Upper lobe of left lung (tissue), 6 donors: ENCODE results near the gene MAP10. TPM values are rescaled to one million over a fixed set of nuclear protein-coding genes. Genes with fewer than 3 reads are reported as not detected.

Source experiments
- ATAC-seq, 2 donors: fragments of 200-7000 bp; cut with Tn5 transposase; one replicate each; pipeline ENCODE4 v1.9.1; 2022; ENCODE audit warnings: mild to moderate bottlenecking in 2 of 2, moderate library complexity in 2 of 2; ENCODE audit not compliant: low FRiP score in 2 of 2
- DNase-seq, 2 donors: peaks; one replicate each; pipeline ENCODE4 v3.0.0-alpha.2; 2019 to 2020
- H3K27ac ChIP-seq, 4 donors: fragments of 200-600 bp; sonication (generic); one replicate each; pipeline ENCODE4 v1.5.1; 2016 to 2019
- H3K27me3 ChIP-seq, 4 donors: fragments of 200-600 bp; sonication (generic); one replicate each; pipeline ENCODE4 v1.5.1; 2017 to 2019
- H3K36me3 ChIP-seq, 4 donors: fragments of 200-600 bp; sonication (generic); one replicate each; pipeline ENCODE4 v1.5.1; 2016 to 2019
- H3K4me1 ChIP-seq, 4 donors: fragments of 200-600 bp; sonication (generic); one replicate each; pipeline ENCODE4 v1.5.1; 2018 to 2019
- H3K4me3 ChIP-seq, 4 donors: fragments of 200-600 bp; sonication (generic); one replicate each; pipeline ENCODE4 v1.5.1; 2017 to 2019; ENCODE audit warnings: mild to moderate bottlenecking in 2 of 4, moderate library complexity in 1 of 4
- H3K9me3 ChIP-seq, 4 donors: fragments of 200-600 bp; sonication (generic); one replicate each; pipeline ENCODE4 v1.5.1; 2018 to 2019
- CTCF ChIP-seq, 6 experiments: fragments of 450-650 bp in 4 of 6; fragments of 200-600 bp in 2 of 6; sonication (generic) in 2 of 6; IDR thresholded peaks; one replicate each; pipeline ENCODE4 v1.5.1; 2016 to 2019; ENCODE audit warnings: antibody characterized with exemption in 6 of 6
- EP300 ChIP-seq, 4 donors: sonication (generic); formaldehyde crosslinking; IDR thresholded peaks; one replicate each; pipeline ENCODE4 v1.5.1; 2017; ENCODE audit warnings: antibody characterized with exemption in 4 of 4, control low read depth in 2 of 4
- POLR2A ChIP-seq, 4 donors: fragments of 450-650 bp; IDR thresholded peaks; one replicate each; pipeline ENCODE4 v1.5.1; 2016 to 2017; ENCODE audit warnings: antibody characterized with exemption in 4 of 4, mild to moderate bottlenecking in 2 of 4
- POLR2AphosphoS5 ChIP-seq, 2 donors: sonication (generic); formaldehyde crosslinking; IDR thresholded peaks; one replicate each; pipeline ENCODE4 v1.5.1; 2017; ENCODE audit warnings: antibody characterized with exemption in 2 of 2
- WGBS, 2 donors: methylation state at CpG; one replicate each; pipeline ENCODE4 v1.1.5; 2017 to 2018; 5-methylcytosine and 5-hydroxymethylcytosine counted together
- total RNA-seq, 6 donors: library from RNA; depleted of rRNA in 4 of 6; stranded (reverse); fragments of >200 nt in 4 of 6; gene quantifications; one replicate each; pipeline versions ENCODE4 v1.1.0 to v1.2.1, GENCODE V29; 2016 to 2021
- donor health status: DM: no; HTN: no; CAD: no; lungs with moderate emphysema.
- donor health status: DM: no; HTN: yes; CAD: no; lungs with severe emphysema.

MAP10 gene
- total RNA-seq: 1 to 10 TPM in 5 of 6 donors, under 1 TPM in 1; 0.78 to 4.2 (median 1.9) TPM

GRCh38 chr1:232805269-232806185, at the start of gene MAP10:
Gene MAP10, plus strand, starts transcription at chr1:232805416. Its CDS starts 34 bp downstream, at chr1:232805450.
- TF ChIP-seq CTCF (IDR thresholded peaks at IDR 0.05) (peak in 2 of 6 experiments; percentile 7 to 11), POLR2AphosphoS5 (IDR thresholded peaks at IDR 0.05) (peak in 1 of 2 donors; percentile 43), EP300 (IDR thresholded peaks at IDR 0.05) (no peak), POLR2A (IDR thresholded peaks at IDR 0.05) (peak in 1 of 4 donors; percentile 68)
- Histone ChIP-seq H3K27me3 (no peaks in the 10 kb centered on the region), H3K36me3 (no peaks in the 10 kb centered on the region), H3K4me3 (peak within 1 kb of the TSS; percentile 48 to 68 (median 66)), H3K9me3 (peaks cover 0 to 3% (median 0%) of the 10 kb centered on the region in 4 donors), H3K27ac (peak within 1 kb of the TSS; percentile 63 to 89 (median 83)), H3K4me1 (peaks cover 6 to 23% (median 9%) of the 10 kb centered on the region in 4 donors)
- WGBS, 2 donors: 7 to 9% methylated on average over 12 to 75 of the region's 75 CpGs
- peak; percentile 83 to 91 for ATAC-seq
- DNase-seq: peak; percentile 73 to 93

GRCh38 chr1:232764458-232765251, 40.6 kb upstream of the MAP10 start:
- ATAC-seq: peak in 1 of 2 donors; percentile 55
- H3K27me3 ChIP-seq: no peaks in the 10 kb centered on the region
- no peak overlapping the region for H3K27ac ChIP-seq
- H3K4me1 ChIP-seq: peaks cover 4 to 12% (median 8%) of the 10 kb centered on the region in 4 donors
- WGBS, 2 donors: 74 to 86% methylated on average over 4 of the region's 4 CpGs
- H3K4me3 ChIP-seq: no peak overlapping the region
- no peaks in the 10 kb centered on the region for H3K36me3 ChIP-seq
- H3K9me3 ChIP-seq: no peaks in the 10 kb centered on the region
- no peak for TF ChIP-seq POLR2AphosphoS5 (IDR thresholded peaks at IDR 0.05)
- TF ChIP-seq CTCF (IDR thresholded peaks at IDR 0.05): no peak
- no peak for TF ChIP-seq POLR2A (IDR thresholded peaks at IDR 0.05)
- no peak for TF ChIP-seq EP300 (IDR thresholded peaks at IDR 0.05)
- DNase-seq: no peak

- H3K36me3 ChIP-seq: no peaks in the 10 kb centered on the region
- 56 to 77% methylated on average over 6 of the region's 6 CpGs for WGBS, 2 donors
- H3K4me1 ChIP-seq: peaks cover 4 to 12% (median 8%) of the 10 kb centered on the region in 4 donors
- no peak for TF ChIP-seq EP300 (IDR thresholded peaks at IDR 0.05)
- TF ChIP-seq POLR2A (IDR thresholded peaks at IDR 0.05): no peak
- TF ChIP-seq POLR2AphosphoS5 (IDR thresholded peaks at IDR 0.05): no peak
- no peak for TF ChIP-seq CTCF (IDR thresholded peaks at IDR 0.05)
- no peak overlapping the region for H3K4me3 ChIP-seq
- DNase-seq: no peak
- H3K27me3 ChIP-seq: no peaks in the 10 kb centered on the region
- H3K27ac ChIP-seq: peak overlapping the region in 1 of 4 donors; percentile 70
- H3K9me3 ChIP-seq: no peaks in the 10 kb centered on the region
- ATAC-seq: no peak
Measured at GRCh38 chr1:232765542-232765941, 39.7 kb upstream of the MAP10 start.

- Histone ChIP-seq H3K9me3 (no peaks in the 10 kb centered on the region), H3K27ac (peak overlapping the region; percentile 3 to 72 (median 62)), H3K36me3 (no peaks in the 10 kb centered on the region), H3K4me1 (peaks cover 4 to 12% (median 8%) of the 10 kb centered on the region in 4 donors), H3K4me3 (no peak overlapping the region), H3K27me3 (no peaks in the 10 kb centered on the region)
- DNase-seq (no peak), ATAC-seq (no peak)
- WGBS, 2 donors: 55% methylated on average over 8 of the region's 8 CpGs
- no peak for TF ChIP-seq CTCF (IDR thresholded peaks at IDR 0.05)
Measured at GRCh38 chr1:232766241-232766890, 38.9 kb upstream of the MAP10 start.
